Activated naive CD8-positive, alpha-beta T cell treated with anti-CD3 and anti-CD28 coated beads, Interleukin-2, amount 50 U/mL, for 24 hours (primary cell): ENCODE data around the gene ADCY4.

Source experiments
- ATAC-seq: fragments of 150-1000 bp; cut with Tn5 transposase; one replicate; pipeline ENCODE4 v1.10.0; 2021
- DNase-seq: peaks from one replicate; pipeline ENCODE4 v3.0.0; 2021
- H3K27ac Mint-ChIP-seq: one replicate; pipeline ENCODE4 v1.8.0; 2021; ENCODE audit warnings: mild to moderate bottlenecking, mixed read lengths
- H3K27me3 Mint-ChIP-seq: one replicate; pipeline ENCODE4 v1.8.0; 2021; ENCODE audit warnings: mixed read lengths
- H3K36me3 Mint-ChIP-seq: one replicate; pipeline ENCODE4 v1.8.0; 2021; ENCODE audit warnings: low read depth, mixed read lengths
- H3K4me1 Mint-ChIP-seq: one replicate; pipeline ENCODE4 v1.8.0; 2021; ENCODE audit warnings: mixed read lengths
- H3K4me3 Mint-ChIP-seq: one replicate; pipeline ENCODE4 v1.8.0; 2021; ENCODE audit warnings: mild to moderate bottlenecking, moderate library complexity, mixed read lengths
- H3K9me3 Mint-ChIP-seq: one replicate; pipeline ENCODE4 v1.8.0; 2021; ENCODE audit warnings: mixed read lengths

ADCY4 gene

GRCh38 chr14:24309538-24310264 is 25.2 kb downstream of the ADCY4 start, which contains the start of gene LTB4R2:
LTB4R2 (plus strand) TSS chr14:24310140; CDS start chr14:24310665, 525 bp downstream.
- DNase-seq (no peak), ATAC-seq (no peak)
- no peaks in the 10 kb centered on the region for H3K9me3 Mint-ChIP-seq
- peak within 1 kb of the TSS; percentile 83 for H3K27ac Mint-ChIP-seq
- H3K27me3 Mint-ChIP-seq: no peaks in the 10 kb centered on the region
- peaks cover 49% of the 10 kb centered on the region for H3K36me3 Mint-ChIP-seq
- peaks cover 61% of the 10 kb centered on the region for H3K4me1 Mint-ChIP-seq
- peak within 1 kb of the TSS; percentile 74 for H3K4me3 Mint-ChIP-seq

- Mint-ChIP-seq H3K36me3 (peaks cover 48% of the 10 kb centered on the region), H3K27me3 (no peaks in the 10 kb centered on the region), H3K4me1 (peaks cover 50% of the 10 kb centered on the region), H3K27ac (no peak overlapping the region), H3K9me3 (no peaks in the 10 kb centered on the region), H3K4me3 (no peak overlapping the region)
- ATAC-seq (no peak), DNase-seq (no peak)
These were observed 26.3 kb downstream of the ADCY4 start for GRCh38 chr14:24308342-24309124.

- Mint-ChIP-seq H3K9me3 (no peaks in the 10 kb centered on the region), H3K4me3 (no peak within 1 kb of the TSS), H3K27me3 (no peaks in the 10 kb centered on the region), H3K36me3 (peaks cover 51% of the 10 kb centered on the region), H3K27ac (peak within 1 kb of the TSS; percentile 4), H3K4me1 (peaks cover 42% of the 10 kb centered on the region)
- ATAC-seq (no peak), DNase-seq (peak; percentile 71)
These were observed 27.1 kb downstream of the ADCY4 start, which contains the start of gene CIDEB for GRCh38 chr14:24307575-24308341. CIDEB (minus strand) TSS chr14:24307977; CDS start chr14:24307858, 119 bp downstream.

- ATAC-seq: no peak
- Mint-ChIP-seq H3K4me3 (no peak overlapping the region), H3K27ac (no peak overlapping the region)
These were observed 27.7 kb downstream of the ADCY4 start for GRCh38 chr14:24307156-24307574.

GRCh38 chr14:24304019-24304387 is 30.9 kb downstream of the ADCY4 start:
- H3K9me3 Mint-ChIP-seq: no peaks in the 10 kb centered on the region
- DNase-seq (no peak), ATAC-seq (no peak)
- H3K27me3 Mint-ChIP-seq: no peaks in the 10 kb centered on the region
- H3K36me3 Mint-ChIP-seq: peaks cover 60% of the 10 kb centered on the region
- peaks cover 37% of the 10 kb centered on the region for H3K4me1 Mint-ChIP-seq
- H3K4me3 Mint-ChIP-seq: no peak overlapping the region
- no peak overlapping the region for H3K27ac Mint-ChIP-seq

More at GRCh38 chr14:24307156-24307574, 27.7 kb downstream of the ADCY4 start:
- no peak for DNase-seq
- H3K27me3 Mint-ChIP-seq: no peaks in the 10 kb centered on the region
- H3K36me3 Mint-ChIP-seq: peaks cover 51% of the 10 kb centered on the region
- no peaks in the 10 kb centered on the region for H3K9me3 Mint-ChIP-seq
- H3K4me1 Mint-ChIP-seq: peaks cover 36% of the 10 kb centered on the region

- Mint-ChIP-seq H3K9me3 (no peaks in the 10 kb centered on the region), H3K36me3 (peaks cover 36% of the 10 kb centered on the region), H3K4me3 (peak overlapping the region; percentile 92), H3K27ac (peak overlapping the region; percentile 91), H3K27me3 (no peaks in the 10 kb centered on the region), H3K4me1 (peaks cover 55% of the 10 kb centered on the region)
- ATAC-seq (no peak), DNase-seq (no peak)
These were observed 34.4 kb downstream of the ADCY4 start for GRCh38 chr14:24300326-24300980.

- peak within 1 kb of the TSS; percentile 92 for H3K4me3 Mint-ChIP-seq
- peak; percentile 96 for DNase-seq
- H3K9me3 Mint-ChIP-seq: no peaks in the 10 kb centered on the region
- peaks cover 55% of the 10 kb centered on the region for H3K4me1 Mint-ChIP-seq
- peak; percentile 72 for ATAC-seq
- peaks cover 31% of the 10 kb centered on the region for H3K36me3 Mint-ChIP-seq
- peak within 1 kb of the TSS; percentile 91 for H3K27ac Mint-ChIP-seq
- no peaks in the 10 kb centered on the region for H3K27me3 Mint-ChIP-seq
These were observed 35.3 kb downstream of the ADCY4 start, which contains the start of the genes DHRS1 and NOP9 for GRCh38 chr14:24299255-24300191. DHRS1 (minus strand) TSS chr14:24299780; CDS start chr14:24299106, 674 bp downstream. NOP9 (plus strand) TSS chr14:24299850; CDS start chr14:24299955, 105 bp downstream.

- ATAC-seq: peak; percentile 5
- peaks cover 55% of the 10 kb centered on the region for H3K4me1 Mint-ChIP-seq
- H3K4me3 Mint-ChIP-seq: peak overlapping the region; percentile 92
- peaks cover 25% of the 10 kb centered on the region for H3K36me3 Mint-ChIP-seq
- H3K9me3 Mint-ChIP-seq: no peaks in the 10 kb centered on the region
- peak overlapping the region; percentile 91 for H3K27ac Mint-ChIP-seq
- no peak for DNase-seq
- H3K27me3 Mint-ChIP-seq: no peaks in the 10 kb centered on the region
These were observed 36.0 kb downstream of the ADCY4 start for GRCh38 chr14:24298892-24299254.

- H3K4me1 Mint-ChIP-seq: peaks cover 55% of the 10 kb centered on the region
- H3K36me3 Mint-ChIP-seq: peaks cover 18% of the 10 kb centered on the region
- ATAC-seq (peak; percentile 30), DNase-seq (no peak)
- H3K9me3 Mint-ChIP-seq: no peaks in the 10 kb centered on the region
- no peak overlapping the region for H3K4me3 Mint-ChIP-seq
- peak overlapping the region; percentile 82 for H3K27ac Mint-ChIP-seq
- no peaks in the 10 kb centered on the region for H3K27me3 Mint-ChIP-seq
These were observed 37.5 kb downstream of the ADCY4 start for GRCh38 chr14:24297190-24297964.

- Mint-ChIP-seq H3K4me3 (peak overlapping the region; percentile 35), H3K9me3 (no peaks in the 10 kb centered on the region), H3K27ac (peak overlapping the region; percentile 82), H3K36me3 (peaks cover 20% of the 10 kb centered on the region), H3K27me3 (no peaks in the 10 kb centered on the region), H3K4me1 (peaks cover 56% of the 10 kb centered on the region)
- DNase-seq (peak; percentile 73), ATAC-seq (peak; percentile 93)
These were observed 38.3 kb downstream of the ADCY4 start for GRCh38 chr14:24296341-24297157.

- no peaks in the 10 kb centered on the region for H3K9me3 Mint-ChIP-seq
- no peak overlapping the region for H3K27ac Mint-ChIP-seq
- no peak overlapping the region for H3K4me3 Mint-ChIP-seq
- no peak for DNase-seq
- H3K4me1 Mint-ChIP-seq: peaks cover 58% of the 10 kb centered on the region
- ATAC-seq: no peak
- no peaks in the 10 kb centered on the region for H3K27me3 Mint-ChIP-seq
- H3K36me3 Mint-ChIP-seq: peaks cover 30% of the 10 kb centered on the region
These were observed 41.3 kb downstream of the ADCY4 start for GRCh38 chr14:24293525-24293924.
